HEK293T (cell line): ENCODE data around the gene HPS5.

Experiments used
- CTCF ChIA-PET: fragments of 350-600 bp; formaldehyde crosslinking; extraction: SDS; loops from one replicate; lab custom pipeline; 2021; ENCODE audit warnings: antibody characterized with exemption, inconsistent platforms; lab: Yijun Ruan, JAX
- POLR2A ChIA-PET: fragments of 350-600 bp; formaldehyde crosslinking; extraction: SDS; loops from one replicate; lab custom pipeline; 2020; ENCODE audit warnings: antibody characterized with exemption, inconsistent platforms; lab: Yijun Ruan, JAX
- DNase-seq: peaks from one replicate; pipeline ENCODE4 v3.0.0; 2012; ENCODE audit warnings: mixed read lengths; ENCODE audit errors: extremely low spot score
- ARNT ChIP-seq: fragments of 450-650 bp; IDR thresholded peaks from 2 replicates; pipeline ENCODE4 v1.6.1; 2017; ENCODE audit warnings: mild to moderate bottlenecking
- BHLHE40 ChIP-seq: fragments of 450-650 bp; IDR thresholded peaks from 2 replicates; pipeline ENCODE4 v1.6.1; 2016; ENCODE audit warnings: mild to moderate bottlenecking, moderate library complexity, borderline replicate concordance
- CTBP1 ChIP-seq: fragments of 450-650 bp; IDR thresholded peaks from 2 replicates; pipeline ENCODE4 v1.6.1; 2016; ENCODE audit warnings: borderline replicate concordance
- ELF4 ChIP-seq: fragments of 450-650 bp; IDR thresholded peaks from 2 replicates; pipeline ENCODE4 v1.6.1; 2017; ENCODE audit warnings: antibody characterized with exemption
- FOXA1 ChIP-seq: fragments of 450-650 bp; IDR thresholded peaks from 2 replicates; pipeline ENCODE4 v1.6.1; 2016; ENCODE audit warnings: mild to moderate bottlenecking
- FOXK2 ChIP-seq: fragments of 450-650 bp; IDR thresholded peaks from 2 replicates; pipeline ENCODE4 v1.6.1; 2016; ENCODE audit warnings: mild to moderate bottlenecking
- FOXM1 ChIP-seq: fragments of 450-650 bp; IDR thresholded peaks from 2 replicates; pipeline ENCODE4 v1.6.1; 2017; ENCODE audit warnings: mild to moderate bottlenecking, borderline replicate concordance
- HDGF ChIP-seq: fragments of 450-650 bp; IDR thresholded peaks from 2 replicates; pipeline ENCODE4 v1.6.1; 2017; ENCODE audit warnings: antibody characterized with exemption, borderline replicate concordance
- L3MBTL2 ChIP-seq: fragments of 450-650 bp; conservative IDR thresholded peaks from 2 replicates; pipeline ENCODE4 v1.6.1; 2016; ENCODE audit warnings: mild to moderate bottlenecking
- LEF1 ChIP-seq: fragments of 450-650 bp; IDR thresholded peaks from 2 replicates; pipeline ENCODE4 v1.6.1; 2017; ENCODE audit warnings: mild to moderate bottlenecking, borderline replicate concordance
- NFRKB ChIP-seq: fragments of 450-650 bp; IDR thresholded peaks from 2 replicates; pipeline ENCODE4 v1.6.1; 2016; ENCODE audit warnings: mild to moderate bottlenecking, moderate library complexity
- PKNOX1 ChIP-seq: fragments of 450-650 bp; IDR thresholded peaks from 2 replicates; pipeline ENCODE4 v1.6.1; 2016
- SP1 ChIP-seq: fragments of 450-650 bp; IDR thresholded peaks from 2 replicates; pipeline ENCODE4 v1.6.1; 2017
- SUZ12 ChIP-seq: fragments of 450-650 bp; IDR thresholded peaks from 2 replicates; pipeline ENCODE4 v1.6.1; 2016; ENCODE audit warnings: mild to moderate bottlenecking
- TARDBP ChIP-seq: fragments of 450-650 bp; IDR thresholded peaks from 2 replicates; pipeline ENCODE4 v1.6.1; 2016
- ZNF384 ChIP-seq: fragments of 450-650 bp; IDR thresholded peaks from 2 replicates; pipeline ENCODE4 v1.6.1; 2016

HPS5 gene

GRCh38 chr11:18321578-18321968 lies 367 bp downstream of the HPS5 start:
- DNase-seq: peak; percentile 15
- CTCF ChIA-PET: interaction anchor here (0.7 to 0.9 kb wide), 4 partner anchors 9 to 267 kb away, joined by 3 to 4 read pairs (median 3); partner anchors contain the start of gene UEVLD
- TF ChIP-seq ARNT: no peak
- TF ChIP-seq HDGF: no peak
- TF ChIP-seq SP1: no peak
- no peak for TF ChIP-seq PKNOX1
- no peak for TF ChIP-seq ELF4
- no peak for TF ChIP-seq FOXK2
- no peak for TF ChIP-seq TARDBP
- TF ChIP-seq ZNF384: no peak
- no peak for TF ChIP-seq FOXA1
- no peak for TF ChIP-seq SUZ12
- no peak for TF ChIP-seq LEF1

GRCh38 chr11:18320617-18321016 lies 1.3 kb downstream of the HPS5 start:
- TF ChIP-seq ARNT: no peak
- no peak for TF ChIP-seq BHLHE40
- TF ChIP-seq SP1: no peak
- TF ChIP-seq FOXA1: no peak
- TF ChIP-seq ELF4: no peak
- no peak for TF ChIP-seq L3MBTL2
- TF ChIP-seq LEF1: no peak
- TF ChIP-seq TARDBP: no peak
- TF ChIP-seq PKNOX1: no peak
- TF ChIP-seq ZNF384: no peak
- no peak for TF ChIP-seq CTBP1
- TF ChIP-seq HDGF: no peak
- no peak for TF ChIP-seq NFRKB
- no peak for TF ChIP-seq FOXM1
- no peak for TF ChIP-seq FOXK2
- no peak for TF ChIP-seq SUZ12
- no peak for DNase-seq
- POLR2A ChIA-PET: interaction anchor here (1.1 to 4.3 kb wide), 2 partner anchors 75 to 215 kb away, joined by 3 to 37 read pairs; partner anchors contain the start of genes LDHA and SAAL1
- CTCF ChIA-PET: interaction anchor here (0.8 to 0.9 kb wide), 2 partner anchors 30 to 268 kb away, joined by 3 read pairs; partner anchors contain the start of gene UEVLD

More at GRCh38 chr11:18321578-18321968, 367 bp downstream of the HPS5 start:
- POLR2A ChIA-PET: interaction anchor here (0.6 to 4.3 kb wide), 5 partner anchors 10 to 205 kb away, joined by 3 to 37 read pairs (median 3); partner anchors contain the start of genes LDHA and TSG101

GRCh38 chr11:18319914-18320313 lies 2.0 kb downstream of the HPS5 start:
- ChIA-PET POLR2A (interaction anchor here (4.3 kb wide), 1 partner anchor 76 kb away, joined by 37 read pairs; the partner anchor contains the start of gene LDHA), CTCF (no interaction called here)
- TF ChIP-seq BHLHE40: no peak
- no peak for TF ChIP-seq PKNOX1
- no peak for TF ChIP-seq ELF4
- TF ChIP-seq FOXA1: no peak
- no peak for TF ChIP-seq NFRKB
- TF ChIP-seq ARNT: no peak
- no peak for TF ChIP-seq SP1
- no peak for TF ChIP-seq TARDBP
- DNase-seq: no peak

GRCh38 chr11:18317551-18317950 lies 4.4 kb downstream of the HPS5 start:
- CTCF ChIA-PET: no interaction called here
- no peak for DNase-seq
- TF ChIP-seq BHLHE40: no peak
- TF ChIP-seq NFRKB: no peak
- no peak for TF ChIP-seq SP1
- no peak for TF ChIP-seq ZNF384
- TF ChIP-seq TARDBP: no peak
- no peak for TF ChIP-seq PKNOX1
- no peak for TF ChIP-seq FOXK2
- TF ChIP-seq SUZ12: no peak
- no peak for TF ChIP-seq FOXM1
- TF ChIP-seq L3MBTL2: no peak
- TF ChIP-seq HDGF: no peak
- TF ChIP-seq FOXA1: no peak
- TF ChIP-seq ARNT: no peak
- TF ChIP-seq CTBP1: no peak
- POLR2A ChIA-PET: no interaction called here

- CTCF ChIA-PET: interaction anchor here (0.6 kb wide), 1 partner anchor 182 kb away, joined by 3 read pairs; no protein-coding TSS in a partner anchor
- POLR2A ChIA-PET: interaction anchor here (0.9 kb wide), 1 partner anchor 26 kb away, joined by 3 read pairs; no protein-coding TSS in a partner anchor
These were observed 6.0 kb downstream of the HPS5 start for GRCh38 chr11:18315893-18316292.

More at GRCh38 chr11:18315893-18316292, 6.0 kb downstream of the HPS5 start:
- DNase-seq: no peak
- TF ChIP-seq L3MBTL2: no peak
- TF ChIP-seq FOXA1: no peak
- no peak for TF ChIP-seq ARNT
- TF ChIP-seq NFRKB: no peak
- no peak for TF ChIP-seq TARDBP
- TF ChIP-seq CTBP1: no peak
